GM12878 (cell line): ENCODE measurements around the gene TRAPPC2. TPM values are rescaled to one million over a fixed set of nuclear protein-coding genes. Genes with fewer than 3 reads are reported as not detected.

Experiments
- ATAC-seq: fragments of 200-7000 bp; cut with Tn5 transposase; 3 replicates; pipeline ENCODE4 v1.9.1; 2020; ENCODE audit warnings: mild to moderate bottlenecking, moderate library complexity
- BruUV-seq: library from RNA; stranded (reverse); fragments of 400-500 nt; replicated peaks from 2 replicates; lab custom pipeline; 2021; lab: Mats Ljungman, UMichigan
- CTCF ChIA-PET: fragments of 300-600 bp; sonication (Branson Sonifier 250); formaldehyde crosslinking; extraction: SDS; loops from one replicate; lab custom pipeline; 2021; ENCODE audit warnings: inconsistent platforms; lab: Yijun Ruan, JAX
- POLR2A ChIA-PET: fragments of 350-600 bp; formaldehyde crosslinking; extraction: SDS; loops from one replicate; lab custom pipeline; 2021; ENCODE audit warnings: inconsistent platforms; lab: Charles Lee
- RAD21 ChIA-PET: fragments of 300-600 bp; sonication (Branson Sonifier 250); formaldehyde crosslinking; loops from one replicate; lab custom pipeline; 2023; ENCODE audit warnings: antibody characterized with exemption; ENCODE audit not compliant: unreplicated experiment; lab: Charles Lee
- SMC1A ChIA-PET: fragments of 300-600 bp; sonication (Branson Sonifier 250); formaldehyde crosslinking; loops from one replicate; lab custom pipeline; 2023; ENCODE audit not compliant: unreplicated experiment, uncharacterized antibody; lab: Charles Lee
- DNase-seq: peaks from one replicate; pipeline ENCODE4 v3.0.0-alpha.2; 2011; ENCODE audit warnings: low read depth, low spot score
- FAIRE-seq: peaks from 3 replicates; lab custom pipeline; 2011; peaks lifted over from hg19 to GRCh38; lab: Jason Lieb, UNC
- H2AFZ ChIP-seq: 2 replicates; pipeline ENCODE4 v1.6.0; 2011; ENCODE audit warnings: low read depth, low read length, control low read depth; ENCODE audit not compliant: control insufficient read depth
- H3K27ac ChIP-seq: 2 replicates; pipeline ENCODE4 v1.5.1; 2011; ENCODE audit warnings: control low read depth; ENCODE audit not compliant: control insufficient read depth, insufficient read depth
- H3K27me3 ChIP-seq, 2 experiments: replicated peaks in 1 of 2; 2 replicates each; pipeline versions ENCODE4 v1.6.0 to v1.6.1; 2011; ENCODE audit warnings: low read length in 1 of 2; ENCODE audit not compliant: control insufficient read depth in 2 of 2, insufficient read depth in 2 of 2
- H3K36me3 ChIP-seq, 2 experiments: 2 replicates each; pipeline ENCODE4 v1.5.1; 2011; ENCODE audit warnings: low read length in 1 of 2; ENCODE audit not compliant: control insufficient read depth in 2 of 2, insufficient read depth in 2 of 2
- H3K4me1 ChIP-seq: 2 replicates; pipeline ENCODE4 v1.6.1; 2011; ENCODE audit warnings: mild to moderate bottlenecking, low read length, moderate library complexity, mixed read lengths; ENCODE audit not compliant: control insufficient read depth, insufficient read depth
- H3K4me2 ChIP-seq: 2 replicates; pipeline ENCODE4 v1.6.0; 2011; ENCODE audit warnings: control low read depth; ENCODE audit not compliant: control insufficient read depth, insufficient read depth
- H3K4me3 ChIP-seq: fragments of 200-600 bp; sonication (generic); 2 replicates; pipeline ENCODE4 v1.5.1; 2016
- H3K79me2 ChIP-seq: 2 replicates; pipeline ENCODE4 v1.6.0; 2011; ENCODE audit warnings: low read length; ENCODE audit not compliant: control insufficient read depth, insufficient read depth
- H3K9ac ChIP-seq: 2 replicates; pipeline ENCODE4 v1.8.0; 2011; ENCODE audit warnings: low read length, control low read depth, mixed read lengths; ENCODE audit not compliant: control insufficient read depth, insufficient read depth
- H3K9me3 ChIP-seq: replicated peaks from 3 replicates; pipeline ENCODE4 v1.5.1; 2011; ENCODE audit warnings: mild to moderate bottlenecking, low read length; ENCODE audit not compliant: control insufficient read depth, insufficient read depth
- H4K20me1 ChIP-seq: 2 replicates; pipeline ENCODE4 v1.6.0; 2011; ENCODE audit not compliant: control insufficient read depth, insufficient read depth
- BHLHE40 ChIP-seq, 2 experiments: fragments of 450-650 bp in 1 of 2; IDR thresholded peaks; 2 replicates each; pipeline ENCODE4 v1.6.1; 2011 to 2017; ENCODE audit warnings: low read depth in 2 of 2, borderline replicate concordance in 1 of 2, improper control_type of control experiment in 1 of 2, low read length in 1 of 2, mild to moderate bottlenecking in 1 of 2
- JUND ChIP-seq: IDR thresholded peaks from 2 replicates; pipeline ENCODE4 v1.6.1; 2012; ENCODE audit warnings: low read depth, mild to moderate bottlenecking, low read length, improper control_type of control experiment, moderate library complexity
- RFX5 ChIP-seq: IDR thresholded peaks from 2 replicates; pipeline ENCODE4 v1.6.1; 2011; ENCODE audit warnings: low read depth, low read length, improper control_type of control experiment
- SMAD5 ChIP-seq: IDR thresholded peaks from 2 replicates; pipeline ENCODE4 v1.6.1; 2016; ENCODE audit warnings: antibody characterized with exemption, low read depth
- STAT3 ChIP-seq: IDR thresholded peaks from 2 replicates; pipeline ENCODE4 v1.6.1; 2011; ENCODE audit warnings: low read depth, low read length, improper control_type of control experiment
- ZNF207 ChIP-seq: fragments of 450-650 bp; IDR thresholded peaks from 2 replicates; pipeline ENCODE4 v1.6.1; 2014; ENCODE audit warnings: antibody characterized with exemption, mild to moderate bottlenecking, borderline replicate concordance
- ZNF217 ChIP-seq: fragments of 450-650 bp; IDR thresholded peaks from 2 replicates; pipeline ENCODE4 v1.6.1; 2017; ENCODE audit warnings: antibody characterized with exemption, mild to moderate bottlenecking
- WGBS: methylation state at CpG from one replicate; pipeline ENCODE4 v1.1.6; 2016; ENCODE audit warnings: low lambda C conversion rate; ENCODE audit not compliant: insufficient replicate concordance, insufficient coverage; ENCODE audit errors: missing lambda C conversion rate; 5-methylcytosine and 5-hydroxymethylcytosine counted together
- in situ Hi-C: fragments of 300-500 bp; cut with MboI; formaldehyde crosslinking; loops from 9 replicates; pipeline ENCODE4 v1.14.3; 2018; ENCODE audit warnings: mixed read lengths
- intact Hi-C: fragments of 100-400 bp; cut with micrococcal nuclease; formaldehyde crosslinking; loops from one replicate; pipeline ENCODE4 v1.14.2; 2022; ENCODE audit not compliant: unreplicated experiment
- polyA plus RNA-seq, 11 experiments: library from polyadenylated mRNA; depleted of rRNA in 4 of 11; unstranded in 6 of 11; stranded (reverse) in 5 of 11; fragments of >200 nt; fragmentation: Nextera tagmentation in 4 of 11; fragmentation: Illumina TruSeq in 1 of 11; extraction: Ambion mirVana in 4 of 11; extraction: Trizol in 1 of 11; gene quantifications; 1 replicate in 1 of 11; 2 replicates in 10 of 11; pipeline versions ENCODE4 v1.2.1 to v1.2.3, GENCODE V29; 2011 to 2016; ENCODE audit warnings: inconsistent platforms in 2 of 11, missing spikeins in 2 of 11, low read depth in 1 of 11
- total RNA-seq, 4 experiments: library from RNA; depleted of rRNA in 3 of 4; stranded (reverse); fragments of >200 nt in 3 of 4; fragmentation: Illumina TruSeq in 1 of 4; extraction: Trizol in 1 of 4; gene quantifications; 2 replicates each; pipeline versions ENCODE4 v1.2.1 to v1.2.3, GENCODE V29; 2013 to 2021
- TF ChIP-seq, protein P1 (sequence below): fragments of 450-650 bp; IDR thresholded peaks from 2 replicates; pipeline ENCODE4 v1.6.1; 2018; ENCODE audit warnings: mild to moderate bottlenecking, low read depth, moderate library complexity; ENCODE audit not compliant: partially characterized antibody
- TF ChIP-seq, protein P2 (sequence below): fragments of 450-650 bp; IDR thresholded peaks from 2 replicates; pipeline ENCODE4 v1.6.1; 2017; ENCODE audit warnings: mild to moderate bottlenecking, moderate library complexity

TRAPPC2 gene
- total and polyA plus RNA-seq, 10 of the 15 experiments (the other 5 are each of a cell fraction or from before 2014, with no cell fraction given): 12.4 to 28.4 (median 21.3) TPM

DNA sequence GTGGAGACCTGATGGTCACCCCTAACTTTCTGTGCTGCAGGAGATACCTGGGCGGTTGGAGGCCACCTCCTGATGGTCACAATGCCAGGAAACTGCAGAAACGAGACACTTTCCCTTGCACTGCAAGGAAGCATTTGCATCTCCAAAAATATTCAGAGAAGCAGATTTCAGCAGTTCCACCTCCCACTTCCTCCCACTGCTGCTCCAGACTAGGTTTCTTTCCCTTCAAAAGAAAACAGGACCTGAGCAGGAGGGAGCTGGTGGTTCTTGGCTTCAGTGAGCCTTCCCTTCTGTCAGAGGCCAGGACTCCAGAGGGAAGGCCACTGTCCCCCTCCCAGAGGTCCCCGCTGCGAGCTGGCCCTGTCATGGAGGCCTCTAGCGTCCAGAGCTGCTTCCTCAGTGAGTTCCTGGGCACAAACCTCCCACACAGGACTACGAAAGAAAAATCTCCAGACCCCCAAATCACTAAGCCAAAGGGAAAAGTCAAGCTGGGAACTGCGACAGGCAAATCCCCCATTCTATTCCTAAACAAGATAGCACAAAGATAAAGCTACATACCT is 46.5 kb upstream of the TRAPPC2 start:
- in situ Hi-C loops: no loop called here
- POLR2A ChIA-PET: no interaction called here
- RAD21 ChIA-PET: interaction anchor here (0.7 to 1.4 kb wide), 3 partner anchors 9 to 65 kb away, joined by 3 read pairs; no protein-coding TSS in a partner anchor
- 55% methylated on average over 7 of the region's 7 CpGs for WGBS
- Histone ChIP-seq H3K9ac (no peak overlapping the region), H3K27ac (no peak overlapping the region), H4K20me1 (no peaks in the 10 kb centered on the region), H3K4me3 (no peak overlapping the region), H3K27me3 (no peaks in the 10 kb centered on the region), H3K79me2 (no peaks in the 10 kb centered on the region), H3K4me1 (no peaks in the 10 kb centered on the region), H2AFZ (no peak overlapping the region), H3K4me2 (no peak overlapping the region), H3K9me3 (no peaks in the 10 kb centered on the region), H3K36me3 (peaks cover 0 to 2% of the 10 kb centered on the region in 2 experiments; a peak in 2 of 4 replicates)
- CTCF ChIA-PET: interaction anchor here (0.7 to 1.8 kb wide), 4 partner anchors 10 to 251 kb away, joined by 3 to 5 read pairs (median 4); no protein-coding TSS in a partner anchor
- SMC1A ChIA-PET: interaction anchor here (1.1 to 1.5 kb wide), 2 partner anchors 8 to 9 kb away, joined by 3 to 4 read pairs; no protein-coding TSS in a partner anchor
- FAIRE-seq (no peak), DNase-seq (no peak), ATAC-seq (no peak)
- TF ChIP-seq RFX5 (no peak), ZNF207 (no peak), SMAD5 (no peak), BHLHE40 (IDR thresholded peaks at IDR 0.05; ENCODE audit: borderline replicate concordance in 1 of 2, low read depth in 2 of 2, low read length in 1 of 2) (no peak), ZNF217 (no peak), STAT3 (no peak), JUND (no peak)
- TF ChIP-seq, protein P1, sequence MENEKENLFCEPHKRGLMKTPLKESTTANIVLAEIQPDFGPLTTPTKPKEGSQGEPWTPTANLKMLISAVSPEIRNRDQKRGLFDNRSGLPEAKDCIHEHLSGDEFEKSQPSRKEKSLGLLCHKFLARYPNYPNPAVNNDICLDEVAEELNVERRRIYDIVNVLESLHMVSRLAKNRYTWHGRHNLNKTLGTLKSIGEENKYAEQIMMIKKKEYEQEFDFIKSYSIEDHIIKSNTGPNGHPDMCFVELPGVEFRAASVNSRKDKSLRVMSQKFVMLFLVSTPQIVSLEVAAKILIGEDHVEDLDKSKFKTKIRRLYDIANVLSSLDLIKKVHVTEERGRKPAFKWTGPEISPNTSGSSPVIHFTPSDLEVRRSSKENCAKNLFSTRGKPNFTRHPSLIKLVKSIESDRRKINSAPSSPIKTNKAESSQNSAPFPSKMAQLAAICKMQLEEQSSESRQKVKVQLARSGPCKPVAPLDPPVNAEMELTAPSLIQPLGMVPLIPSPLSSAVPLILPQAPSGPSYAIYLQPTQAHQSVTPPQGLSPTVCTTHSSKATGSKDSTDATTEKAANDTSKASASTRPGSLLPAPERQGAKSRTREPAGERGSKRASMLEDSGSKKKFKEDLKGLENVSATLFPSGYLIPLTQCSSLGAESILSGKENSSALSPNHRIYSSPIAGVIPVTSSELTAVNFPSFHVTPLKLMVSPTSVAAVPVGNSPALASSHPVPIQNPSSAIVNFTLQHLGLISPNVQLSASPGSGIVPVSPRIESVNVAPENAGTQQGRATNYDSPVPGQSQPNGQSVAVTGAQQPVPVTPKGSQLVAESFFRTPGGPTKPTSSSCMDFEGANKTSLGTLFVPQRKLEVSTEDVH: no peak
- TF ChIP-seq, protein P2, sequence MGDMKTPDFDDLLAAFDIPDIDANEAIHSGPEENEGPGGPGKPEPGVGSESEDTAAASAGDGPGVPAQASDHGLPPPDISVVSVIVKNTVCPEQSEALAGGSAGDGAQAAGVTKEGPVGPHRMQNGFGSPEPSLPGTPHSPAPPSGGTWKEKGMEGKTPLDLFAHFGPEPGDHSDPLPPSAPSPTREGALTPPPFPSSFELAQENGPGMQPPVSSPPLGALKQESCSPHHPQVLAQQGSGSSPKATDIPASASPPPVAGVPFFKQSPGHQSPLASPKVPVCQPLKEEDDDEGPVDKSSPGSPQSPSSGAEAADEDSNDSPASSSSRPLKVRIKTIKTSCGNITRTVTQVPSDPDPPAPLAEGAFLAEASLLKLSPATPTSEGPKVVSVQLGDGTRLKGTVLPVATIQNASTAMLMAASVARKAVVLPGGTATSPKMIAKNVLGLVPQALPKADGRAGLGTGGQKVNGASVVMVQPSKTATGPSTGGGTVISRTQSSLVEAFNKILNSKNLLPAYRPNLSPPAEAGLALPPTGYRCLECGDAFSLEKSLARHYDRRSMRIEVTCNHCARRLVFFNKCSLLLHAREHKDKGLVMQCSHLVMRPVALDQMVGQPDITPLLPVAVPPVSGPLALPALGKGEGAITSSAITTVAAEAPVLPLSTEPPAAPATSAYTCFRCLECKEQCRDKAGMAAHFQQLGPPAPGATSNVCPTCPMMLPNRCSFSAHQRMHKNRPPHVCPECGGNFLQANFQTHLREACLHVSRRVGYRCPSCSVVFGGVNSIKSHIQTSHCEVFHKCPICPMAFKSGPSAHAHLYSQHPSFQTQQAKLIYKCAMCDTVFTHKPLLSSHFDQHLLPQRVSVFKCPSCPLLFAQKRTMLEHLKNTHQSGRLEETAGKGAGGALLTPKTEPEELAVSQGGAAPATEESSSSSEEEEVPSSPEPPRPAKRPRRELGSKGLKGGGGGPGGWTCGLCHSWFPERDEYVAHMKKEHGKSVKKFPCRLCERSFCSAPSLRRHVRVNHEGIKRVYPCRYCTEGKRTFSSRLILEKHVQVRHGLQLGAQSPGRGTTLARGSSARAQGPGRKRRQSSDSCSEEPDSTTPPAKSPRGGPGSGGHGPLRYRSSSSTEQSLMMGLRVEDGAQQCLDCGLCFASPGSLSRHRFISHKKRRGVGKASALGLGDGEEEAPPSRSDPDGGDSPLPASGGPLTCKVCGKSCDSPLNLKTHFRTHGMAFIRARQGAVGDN: no peak
- BruUV-seq: no TSS peak
- intact Hi-C loops: no loop called here
